HG02943 (cell line): ENCODE data around the gene RPP25.
A peak's percentile ranks its signal among the peaks of the same experiment; 100 is the strongest.
"Not testable (repeated sequence)": the region's sequence is repeated elsewhere in the genome, so short reads cannot be mapped to it uniquely, and the experiment has no call there.

Experiments
- ATAC-seq: cut with Tn5 transposase; IDR thresholded peaks from one replicate; pipeline ENCODE4 v1.9.1; 2021; ENCODE audit warnings: mild to moderate bottlenecking, low read depth, moderate library complexity; ENCODE audit not compliant: unreplicated experiment

Gene RPP25

DNA sequence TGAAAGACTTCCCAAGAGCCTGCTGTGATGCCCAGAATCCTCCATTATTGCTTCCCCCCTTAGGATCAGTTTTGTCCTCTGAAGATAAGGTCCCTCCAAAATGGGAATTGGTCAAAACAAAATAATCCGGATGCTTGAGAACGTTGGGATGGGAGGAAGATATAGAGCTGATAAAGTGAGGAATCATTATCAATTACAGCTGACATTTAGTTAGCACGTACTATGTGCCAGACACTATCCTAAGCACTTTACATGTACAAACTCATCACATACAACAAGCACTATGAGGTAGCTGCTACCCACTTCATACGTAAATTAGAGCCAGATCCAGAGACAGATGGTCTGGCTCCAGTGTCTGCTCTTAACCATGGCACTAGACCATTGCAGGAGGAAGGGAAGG is 6.6 kb upstream of the RPP25 start:
- no peak for ATAC-seq

DNA sequence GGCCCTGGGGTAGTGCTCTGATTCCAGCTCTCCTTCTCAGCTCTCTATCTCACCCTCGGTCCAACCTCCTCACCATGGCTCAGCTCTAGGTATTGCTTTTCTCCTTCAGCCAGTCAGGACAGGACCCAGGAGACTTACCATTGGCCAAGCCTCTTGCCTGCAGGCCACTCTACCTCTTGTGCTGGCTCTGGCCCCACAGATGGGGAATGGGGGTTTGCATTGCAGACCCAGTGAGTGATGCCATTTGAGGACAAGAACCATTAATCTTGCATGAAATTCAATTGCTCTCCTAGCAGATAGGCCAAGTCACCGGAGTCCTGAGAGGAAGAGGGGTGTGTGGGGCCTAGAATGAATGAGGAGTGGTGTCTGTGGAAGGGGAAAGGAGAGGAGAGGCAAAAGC is 6.1 kb upstream of the RPP25 start:
- ATAC-seq: no peak

DNA sequence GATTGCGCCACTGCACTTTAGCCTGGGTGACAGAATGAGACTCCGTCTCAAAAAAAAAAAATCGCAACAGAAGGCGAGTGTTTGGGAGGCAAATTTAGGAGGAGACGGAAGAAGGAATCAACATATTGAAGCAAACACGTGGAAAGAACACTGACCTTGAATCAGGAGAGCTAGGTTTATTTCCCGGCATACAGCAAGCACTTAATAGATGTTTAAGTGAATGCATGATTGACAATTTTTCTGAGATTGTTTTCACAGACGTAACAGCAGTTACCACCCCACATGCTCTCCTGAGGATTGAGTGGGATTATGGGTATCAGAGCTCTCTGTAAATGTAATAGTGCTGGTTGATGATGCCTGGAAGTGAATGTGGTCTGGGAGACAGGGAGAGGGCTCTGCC is 5.6 kb upstream of the RPP25 start:
- ATAC-seq: no peak

DNA sequence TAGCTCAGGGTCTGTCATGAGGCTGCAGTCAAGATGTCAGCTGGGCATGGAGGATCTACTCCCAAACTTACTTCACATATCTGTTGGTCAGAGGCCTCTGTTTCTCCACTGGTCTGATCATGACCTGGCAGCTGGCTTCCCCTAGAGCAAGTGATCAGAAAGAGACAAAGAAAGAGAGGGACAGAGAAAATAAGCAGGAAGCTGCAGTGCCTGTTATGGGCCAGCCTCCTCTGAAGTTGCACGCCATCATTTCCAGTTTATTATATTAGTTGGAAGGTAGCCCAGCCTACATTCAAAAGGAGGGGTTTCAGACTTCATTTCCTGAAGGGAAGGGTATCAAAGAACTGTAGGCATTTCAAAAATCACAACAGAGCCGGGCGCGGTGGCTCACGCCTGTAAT is 5.0 kb upstream of the RPP25 start:
- ATAC-seq: no peak

DNA sequence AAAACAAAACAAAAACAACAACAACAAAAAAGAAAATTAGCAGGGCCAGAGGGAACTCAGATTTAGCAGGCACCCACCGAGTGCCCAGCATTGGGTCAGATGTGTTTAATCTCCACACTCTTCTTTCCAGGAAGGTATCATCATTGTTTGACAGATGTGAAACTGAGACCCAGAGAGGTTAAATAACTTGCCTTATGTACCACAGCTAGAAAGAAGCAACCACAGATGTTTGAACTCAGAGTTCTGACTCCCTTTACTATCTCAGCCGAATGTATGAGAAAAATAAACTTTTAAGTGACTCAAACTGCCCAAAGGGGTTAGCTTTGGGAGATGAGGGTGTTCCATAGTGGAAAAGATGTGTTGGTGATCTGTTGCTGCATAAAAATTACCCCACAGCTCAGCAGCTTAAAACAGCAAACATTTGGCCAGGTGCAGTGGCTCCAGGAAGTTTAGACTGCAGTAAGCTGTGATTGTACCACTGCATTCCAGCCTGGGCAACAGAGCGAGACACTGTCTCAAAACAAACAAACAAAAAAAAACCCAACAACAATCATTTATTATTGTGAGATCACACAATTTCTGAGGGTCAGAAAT is 4.5 kb upstream of the RPP25 start:
- ATAC-seq: no peak

DNA sequence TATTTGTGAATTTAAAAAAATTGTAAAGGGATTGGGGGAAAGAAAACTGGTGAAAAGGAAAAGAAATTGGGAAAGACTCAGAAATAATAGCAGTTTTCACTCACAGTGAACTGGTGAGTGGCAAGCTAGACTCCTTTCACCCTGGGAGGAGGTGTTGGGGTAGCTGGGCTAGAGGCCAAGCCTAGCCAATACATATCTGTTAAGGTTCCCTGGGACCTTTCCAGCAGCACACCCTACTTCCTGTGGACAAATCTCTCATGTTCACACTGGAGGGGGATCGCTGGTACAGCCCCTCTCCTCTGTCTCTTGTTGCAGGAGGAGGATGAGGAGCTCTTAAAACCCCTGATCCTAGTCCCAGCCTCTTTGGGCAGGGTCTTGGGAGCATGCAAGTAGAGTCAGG is 3.7 kb upstream of the RPP25 start:
- ATAC-seq: no peak

DNA sequence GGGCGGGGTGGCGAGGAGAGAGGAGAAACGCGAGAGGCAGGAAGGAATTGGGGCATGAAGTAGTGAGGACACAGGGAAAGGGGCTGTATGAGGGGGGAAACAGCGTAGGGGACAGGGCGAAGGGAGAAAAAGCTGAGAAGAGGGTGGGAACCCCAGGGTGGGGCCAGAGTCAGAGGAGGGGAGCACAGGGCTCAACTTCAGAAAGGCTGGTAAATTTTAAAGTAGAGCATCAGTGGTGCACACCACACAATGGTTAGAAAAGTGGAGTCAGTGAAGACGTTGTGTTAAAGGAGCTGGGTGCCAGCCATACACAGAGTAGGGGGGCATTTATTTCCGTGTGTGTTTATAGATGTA is 3.0 kb upstream of the RPP25 start:
- no peak for ATAC-seq

DNA sequence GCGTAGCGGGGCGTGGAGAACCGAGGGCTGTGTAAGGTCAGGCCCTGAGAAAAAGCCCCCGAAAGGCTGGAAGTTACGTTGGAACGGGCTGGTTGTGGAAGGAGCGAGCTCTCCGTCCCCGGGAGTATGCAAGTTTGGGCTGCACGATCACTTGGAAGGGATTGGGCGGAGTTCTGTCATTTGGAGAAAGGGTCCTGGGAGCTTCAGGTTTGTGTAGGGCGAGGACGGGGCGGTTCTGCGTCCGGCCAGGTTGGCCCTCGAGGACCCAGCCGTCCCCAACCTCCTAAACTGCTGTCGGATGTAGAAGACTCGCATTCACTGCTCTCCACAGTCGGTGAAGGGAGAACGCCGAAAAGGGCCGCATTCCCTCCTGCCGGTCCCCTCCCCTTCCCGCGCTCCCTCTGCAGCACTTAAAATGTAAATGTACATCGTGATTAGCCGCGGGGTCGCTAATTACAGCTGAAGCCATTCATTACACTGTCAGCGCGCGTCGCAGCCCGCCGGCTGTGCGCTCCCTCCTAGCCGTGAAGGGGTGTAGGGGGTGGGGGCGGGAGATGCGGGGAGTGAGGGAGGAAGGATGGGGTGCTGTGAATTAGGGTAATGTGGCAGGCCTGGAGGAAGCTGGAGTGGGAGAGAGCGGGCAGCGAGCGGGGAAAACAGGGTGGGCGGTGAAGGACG is 2.5 kb upstream of the RPP25 start:
- no peak for ATAC-seq

DNA sequence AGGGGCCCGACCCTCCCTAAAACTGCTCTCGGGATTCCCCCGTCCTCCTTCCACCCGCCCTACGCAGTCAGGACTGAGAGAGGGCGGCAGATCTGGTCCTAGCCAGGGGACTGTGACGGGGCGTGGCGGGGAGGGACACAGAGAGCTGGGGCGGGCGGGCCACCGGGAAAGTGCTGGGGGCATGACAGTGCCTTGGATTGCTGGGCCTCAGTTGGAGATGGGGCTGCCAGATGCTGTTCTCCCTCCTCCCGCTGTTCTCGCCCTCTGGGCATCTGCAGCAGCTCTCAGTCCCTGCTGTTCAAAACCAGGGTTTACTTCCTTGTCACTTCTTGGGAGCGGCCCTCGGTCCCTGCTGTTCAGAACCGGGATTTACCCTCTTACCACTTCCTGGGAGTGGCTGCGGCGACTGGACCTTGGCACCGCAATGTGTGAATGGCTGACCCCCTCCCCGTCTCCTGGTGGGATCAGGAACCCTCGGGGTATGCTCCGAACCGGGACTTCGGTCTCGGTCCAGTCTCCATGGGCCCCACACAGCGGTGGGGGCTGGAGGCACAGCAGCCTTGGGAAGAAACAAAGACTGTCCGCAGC is 1.8 kb upstream of the RPP25 start:
- ATAC-seq: no peak

DNA sequence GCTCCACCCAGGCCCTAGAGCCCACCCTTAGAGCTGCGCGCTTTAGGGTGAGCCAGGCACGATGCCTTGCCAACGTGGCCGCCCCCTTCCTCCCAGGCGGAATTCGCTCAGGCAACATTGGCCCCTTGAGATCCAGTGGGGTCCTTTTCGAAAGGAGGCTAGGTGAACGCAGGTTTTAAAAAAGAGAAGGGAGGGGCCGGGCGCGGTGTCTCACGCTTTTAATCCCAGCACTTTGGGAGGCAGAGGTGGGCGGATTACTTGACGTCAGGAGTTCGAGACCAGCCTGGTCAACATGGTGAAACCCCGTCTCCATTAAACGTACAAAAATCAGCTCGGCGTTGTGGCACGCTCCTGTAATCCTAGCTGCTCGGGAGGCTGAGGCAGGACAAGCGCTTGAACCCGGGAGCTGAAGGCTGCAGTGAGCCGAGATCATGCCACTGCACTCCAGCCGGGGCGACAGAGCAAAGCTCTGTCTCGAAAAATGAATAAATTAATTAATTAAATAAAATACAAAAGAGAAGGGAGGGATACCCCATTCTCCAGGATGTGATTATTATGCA is 984 bp upstream of the RPP25 start:
- ATAC-seq: no peak

DNA sequence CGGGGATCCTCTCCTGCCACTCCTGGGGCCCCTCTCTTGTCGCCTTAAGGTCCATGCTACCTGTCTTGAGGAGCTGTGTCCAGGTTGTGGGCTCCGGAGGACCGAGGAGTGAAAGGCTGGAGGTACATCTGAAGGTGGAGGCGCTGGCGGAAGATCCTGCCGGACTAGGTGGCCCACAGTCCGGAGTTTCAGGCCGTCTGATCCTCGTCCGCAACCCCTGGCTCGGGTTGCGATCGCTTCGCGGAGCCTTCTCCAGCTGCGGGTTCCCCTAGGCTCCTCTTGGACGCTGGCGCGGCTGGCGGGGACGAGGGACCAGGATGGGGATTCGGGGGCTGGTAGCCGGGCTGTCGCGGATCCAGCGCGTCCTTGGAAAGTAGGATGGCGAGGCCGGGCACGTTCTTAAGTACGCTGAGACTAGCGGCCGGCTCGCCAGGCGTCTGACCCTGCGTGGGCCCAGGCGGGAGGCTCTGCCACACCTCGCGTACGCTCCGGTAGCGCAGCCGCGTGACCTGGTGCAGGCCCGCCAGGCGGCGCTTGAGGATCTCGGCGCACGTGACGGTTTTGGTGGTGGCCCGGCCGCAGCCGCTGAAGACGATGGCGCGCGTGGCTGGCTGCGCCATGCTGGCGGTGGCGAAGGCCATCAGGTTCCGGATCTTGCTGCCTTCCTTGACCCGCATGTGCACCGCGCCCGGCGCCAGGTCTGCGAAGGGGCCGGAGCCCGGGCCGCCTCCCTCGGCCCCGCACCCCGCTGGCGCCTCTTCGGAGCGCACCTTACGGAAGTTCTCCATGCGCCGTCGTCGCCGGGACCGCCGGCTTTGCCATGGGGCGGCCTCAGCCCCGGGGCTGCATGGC is 550 bp downstream of the RPP25 start:
- ATAC-seq: no peak

DNA sequence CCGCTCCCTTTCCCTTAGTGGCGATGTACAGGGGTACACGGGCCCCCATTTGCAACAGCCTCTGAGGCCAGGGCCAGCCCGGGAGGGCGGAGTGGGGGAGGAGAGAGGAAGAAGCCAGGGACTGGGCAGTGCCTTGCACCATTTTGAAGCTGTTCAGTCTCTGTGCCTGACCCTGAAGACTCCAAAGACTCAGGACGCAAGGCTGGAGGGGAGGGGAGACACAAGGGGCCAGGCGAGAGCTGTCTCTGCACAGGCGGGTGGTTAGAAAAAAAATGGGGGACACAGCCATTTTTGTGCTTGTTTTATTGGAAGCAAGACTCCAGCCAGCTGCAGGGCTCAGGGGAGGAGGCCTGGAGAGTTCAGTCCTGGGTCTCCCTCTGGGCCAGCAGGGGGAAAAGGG is 1.6 kb downstream of the RPP25 start:
- ATAC-seq: no peak

DNA sequence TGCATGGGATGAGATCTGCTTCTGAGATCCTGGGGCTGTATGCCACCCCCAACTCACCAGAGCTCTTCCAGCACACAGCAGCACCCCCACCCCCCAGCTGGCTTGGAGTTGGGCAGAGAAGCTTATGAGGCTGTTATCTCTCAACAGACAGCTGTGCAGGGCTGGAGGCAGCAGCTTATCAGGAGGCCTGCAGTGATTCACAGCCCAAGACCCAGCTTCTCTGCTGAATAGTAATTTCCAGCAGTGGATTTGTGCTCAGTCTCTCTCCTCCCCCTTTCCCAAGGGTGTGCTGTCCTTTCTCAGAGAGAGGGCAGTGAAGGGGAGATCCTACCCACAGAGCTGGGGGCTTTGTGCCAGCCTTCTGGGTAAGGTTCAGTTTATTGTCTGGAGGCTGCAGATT is 2.1 kb downstream of the RPP25 start:
- no peak for ATAC-seq

DNA sequence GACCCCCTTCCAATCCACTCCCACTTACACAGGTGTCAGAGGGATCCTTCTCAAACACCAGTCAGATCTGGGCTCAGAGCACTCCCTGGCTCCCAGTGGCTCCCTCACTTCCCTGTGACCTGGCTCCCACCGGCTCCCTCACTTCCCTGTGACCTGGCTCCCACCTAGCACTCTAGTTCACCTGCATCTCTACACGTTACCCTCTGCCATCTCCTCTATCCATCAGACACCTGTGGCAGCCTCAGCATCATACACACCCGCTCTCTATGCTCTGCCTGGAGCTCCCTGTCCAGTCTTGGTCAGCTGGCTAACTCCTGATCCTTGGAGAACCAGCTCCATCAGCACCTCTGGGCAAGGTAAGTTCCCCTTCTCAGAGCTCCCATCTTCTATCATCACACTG is 5.6 kb downstream of the RPP25 start:
- ATAC-seq: no peak

DNA sequence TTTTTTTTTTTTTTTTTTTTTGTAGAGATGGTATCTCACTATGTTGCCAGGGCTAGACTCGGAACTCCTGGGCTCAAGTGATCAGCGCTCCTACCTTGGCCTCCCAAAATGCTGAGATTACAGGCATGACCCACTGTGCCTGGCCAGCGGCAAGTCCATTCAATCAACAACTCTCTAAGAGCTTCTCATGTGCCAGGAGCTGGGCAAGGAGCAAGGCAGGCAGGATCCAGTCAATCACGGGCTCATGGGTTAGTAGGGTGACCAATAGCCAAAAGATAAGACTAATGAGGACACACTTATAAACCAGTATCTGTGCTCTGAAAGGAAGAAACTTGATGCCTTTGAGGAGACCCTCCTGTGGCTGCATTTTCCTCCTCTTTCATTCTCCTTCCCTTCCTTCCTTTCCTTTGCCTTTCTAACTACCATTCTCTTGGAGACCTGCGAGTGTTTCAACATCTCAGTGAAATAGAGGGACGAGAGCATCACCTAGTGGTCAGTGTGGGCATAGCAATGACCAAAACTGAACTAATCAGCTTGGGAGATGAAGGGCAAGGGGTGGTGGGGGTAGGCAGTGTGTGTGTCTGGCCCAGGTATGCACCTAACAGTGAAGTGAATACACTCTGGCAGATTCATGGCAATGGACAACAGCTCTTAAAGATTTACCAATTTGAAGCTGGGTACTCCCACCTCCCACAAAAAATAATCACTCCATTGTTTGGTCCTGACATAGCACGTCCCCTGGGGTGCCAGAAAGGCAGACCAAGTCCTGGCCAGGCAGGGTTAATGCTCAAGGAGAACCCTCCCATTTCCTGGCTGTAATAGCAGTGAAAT is 6.3 kb downstream of the RPP25 start:
- no peak for ATAC-seq

DNA sequence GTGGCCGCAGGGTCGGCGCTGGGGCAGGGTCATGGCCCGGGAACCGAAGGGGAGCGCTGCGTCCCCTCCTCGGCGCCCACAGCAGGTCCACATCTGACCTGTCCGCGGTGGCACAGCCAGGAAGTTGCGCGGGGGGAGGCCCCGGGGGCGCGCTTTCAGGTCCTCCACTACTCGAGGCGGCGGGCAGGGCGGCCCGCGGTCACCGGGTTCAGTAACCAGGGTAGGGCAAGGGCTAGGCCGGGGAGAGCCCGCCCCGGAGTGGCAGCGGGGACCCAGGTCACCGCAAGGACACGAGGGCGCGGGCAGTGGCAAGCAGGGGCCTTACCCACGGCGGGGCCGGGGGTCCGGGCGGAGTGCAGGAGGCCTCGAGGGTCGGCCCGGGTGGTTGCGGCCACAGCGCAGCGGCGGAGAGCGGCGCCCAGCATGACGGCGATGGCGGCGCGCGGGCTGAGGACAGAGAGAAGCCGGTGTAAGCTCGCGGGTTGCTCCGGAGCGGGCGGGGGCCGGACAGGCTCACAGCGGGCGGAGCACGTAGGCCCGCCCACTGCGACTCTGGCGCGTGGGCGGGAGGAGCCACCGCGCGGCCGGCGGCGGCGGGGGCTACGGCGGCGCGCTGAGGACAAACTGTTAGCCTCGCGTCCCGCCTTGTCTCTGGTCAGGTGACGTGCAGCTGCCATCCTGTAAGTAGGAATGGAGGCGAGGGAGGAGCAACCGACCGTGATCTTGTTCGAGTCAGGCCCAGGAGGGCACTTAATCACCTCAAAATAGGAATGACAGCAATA is 18.8 kb downstream of the RPP25 start, which contains the start of gene COX5A:
TSS of gene COX5A (minus strand) at position 484 of the 782 bp plus-strand sequence. CDS start at position 425, 59 bp downstream.
- ATAC-seq: peak; percentile 84

DNA sequence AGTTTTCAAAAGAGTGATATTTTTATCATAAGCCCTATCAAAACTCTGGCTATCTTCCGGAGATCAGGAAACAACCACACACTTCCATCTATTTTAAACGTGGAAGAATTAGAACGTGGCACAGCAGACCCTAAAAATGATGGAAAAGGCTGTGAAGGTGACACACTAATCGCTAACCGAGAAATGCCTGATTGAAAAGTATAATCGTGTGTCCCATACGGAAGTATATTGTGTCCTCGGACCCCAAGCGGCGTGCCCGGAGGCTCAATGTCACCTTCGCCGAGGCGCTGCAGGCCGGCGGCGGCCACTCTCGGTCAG is 19.3 kb downstream of the RPP25 start:
- ATAC-seq: no peak

DNA sequence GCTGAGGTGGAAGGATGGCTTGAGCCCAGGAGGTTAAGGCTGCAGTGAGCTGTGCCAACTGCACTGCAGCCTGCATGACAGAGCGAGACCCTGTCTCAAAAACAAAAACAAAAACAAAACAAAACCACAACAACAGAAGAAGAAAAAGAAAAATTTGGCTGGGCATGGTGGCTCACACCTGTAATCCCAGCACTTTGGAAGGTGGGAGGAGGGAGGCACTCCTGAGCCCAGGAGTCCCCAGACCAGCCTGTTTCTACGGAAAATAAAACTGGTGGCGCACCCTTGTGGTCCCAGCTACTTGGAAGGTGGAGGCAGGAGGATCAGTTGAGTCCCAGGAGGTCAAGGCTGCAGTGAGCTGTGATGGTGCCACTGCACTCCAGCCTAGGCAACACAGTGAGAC is 21.4 kb downstream of the RPP25 start:
- not testable (repeated sequence) for ATAC-seq

DNA sequence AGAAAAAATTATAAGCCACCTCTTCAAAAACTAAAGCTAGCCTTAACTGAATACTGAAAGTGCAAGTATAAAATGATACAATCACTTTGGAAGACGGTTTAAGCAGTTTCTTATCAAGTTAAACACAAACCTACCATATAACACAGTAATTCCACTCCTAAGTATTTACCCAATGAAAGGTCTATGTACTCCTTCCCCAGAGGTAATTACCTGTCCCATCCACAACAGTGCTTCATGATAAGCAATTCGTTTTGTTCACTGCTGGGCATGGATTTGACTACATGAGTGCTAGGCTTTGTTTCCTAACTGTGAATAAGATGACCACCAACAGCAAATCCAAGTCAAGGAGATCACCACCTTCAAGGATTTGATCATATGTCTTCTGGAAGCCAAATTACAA is 23.0 kb downstream of the RPP25 start:
- ATAC-seq: no peak

DNA sequence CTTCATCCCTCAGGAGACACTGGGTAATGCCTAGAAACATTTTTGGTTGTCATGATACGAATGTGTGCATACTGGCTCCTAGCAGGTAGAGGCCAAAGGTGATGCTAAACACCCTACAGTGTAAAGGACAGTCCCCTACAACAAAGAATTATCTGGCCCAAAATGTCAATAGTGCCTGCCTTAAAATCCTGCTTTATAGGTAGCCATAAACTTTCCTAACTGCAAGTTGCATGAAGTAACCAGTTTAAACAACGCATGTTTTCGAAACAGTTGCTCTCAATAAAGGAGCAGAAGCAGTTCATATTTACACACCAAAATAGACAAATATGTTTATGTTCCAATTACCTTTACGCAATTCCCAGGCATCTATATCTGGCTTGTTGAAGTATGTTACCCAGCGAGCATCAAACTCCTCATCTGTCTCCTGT is 27.8 kb downstream of the RPP25 start:
- ATAC-seq: no peak
